Raji (cell line): ENCODE data around the gene MYMK.

ENCODE experiments used
- POLR2A ChIP-seq: IDR thresholded peaks from 2 replicates; pipeline ENCODE4 v1.6.1; 2011; ENCODE audit warnings: low read depth, low read length, control low read depth; ENCODE audit not compliant: insufficient read depth

Gene MYMK

GRCh38 chr9:133507246-133507965, 17.4 kb downstream of the MYMK start:
- no peak for TF ChIP-seq POLR2A

- no peak for TF ChIP-seq POLR2A
These were observed 18.1 kb downstream of the MYMK start for GRCh38 chr9:133506653-133507038.

DNA sequence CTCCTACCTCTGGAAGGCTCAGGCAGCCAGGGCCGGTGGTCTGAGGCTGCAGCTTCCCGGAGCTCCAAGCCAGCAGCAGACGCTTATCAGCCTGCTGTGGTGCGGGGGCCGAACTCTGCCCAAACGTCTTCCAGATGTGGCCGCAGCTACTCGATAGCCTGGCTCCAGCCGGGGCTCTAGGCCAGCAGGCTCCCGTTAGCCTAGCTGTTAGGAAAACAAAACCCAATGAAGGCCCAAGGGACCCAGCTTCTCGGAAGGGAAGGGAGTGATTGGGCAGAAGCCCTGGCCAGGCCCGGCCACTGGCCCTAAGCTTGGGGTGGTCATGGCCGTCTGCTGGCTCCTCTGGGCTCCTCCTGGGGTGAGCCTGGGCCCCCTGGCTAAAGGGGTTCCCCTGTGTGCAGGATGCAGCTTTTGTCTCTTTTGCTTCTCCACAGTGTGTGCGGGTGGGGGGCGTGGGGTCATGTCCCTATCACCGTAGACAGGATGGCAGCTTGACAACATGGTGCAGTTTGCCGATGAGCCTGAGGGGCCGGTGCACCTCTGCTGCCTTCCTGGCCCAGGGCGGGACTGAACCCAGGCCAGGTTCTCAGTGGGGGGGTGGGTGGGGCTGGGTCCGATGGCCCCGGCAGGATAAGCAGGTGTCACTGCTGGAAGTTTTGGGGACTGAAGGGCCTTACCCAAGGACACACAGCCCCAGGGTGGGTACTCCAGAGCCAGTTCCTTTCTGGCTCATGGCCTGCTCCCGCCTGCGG, 18.7 kb downstream of the MYMK start:
- no peak for TF ChIP-seq POLR2A

- no peak for TF ChIP-seq POLR2A
These were observed 19.5 kb downstream of the MYMK start for GRCh38 chr9:133505186-133505830.

DNA sequence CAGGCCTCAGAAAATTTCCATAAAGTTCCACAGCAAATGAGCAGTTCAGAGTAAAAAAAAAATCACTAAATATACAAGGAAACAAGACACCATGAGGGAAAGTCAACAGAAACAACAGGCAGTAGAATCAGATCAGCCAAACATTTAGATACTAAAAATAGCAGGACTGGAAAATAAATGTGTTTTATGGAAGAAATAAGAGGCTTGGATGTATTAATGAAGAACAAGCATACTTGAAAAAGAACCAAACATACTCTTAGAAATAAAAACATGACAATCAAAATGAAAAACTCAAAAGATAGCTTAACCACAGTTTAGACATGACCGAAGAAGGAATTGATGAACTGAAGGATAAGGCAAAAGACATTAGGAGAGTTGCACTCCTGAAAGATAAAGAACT, 22.6 kb downstream of the MYMK start:
- TF ChIP-seq POLR2A: no peak

- no peak for TF ChIP-seq POLR2A
These were observed 24.9 kb downstream of the MYMK start for GRCh38 chr9:133499892-133500270.

- TF ChIP-seq POLR2A: no peak
These were observed 25.4 kb downstream of the MYMK start for GRCh38 chr9:133499132-133499891.

- no peak for TF ChIP-seq POLR2A
These were observed 27.6 kb downstream of the MYMK start for GRCh38 chr9:133496861-133497842.

DNA sequence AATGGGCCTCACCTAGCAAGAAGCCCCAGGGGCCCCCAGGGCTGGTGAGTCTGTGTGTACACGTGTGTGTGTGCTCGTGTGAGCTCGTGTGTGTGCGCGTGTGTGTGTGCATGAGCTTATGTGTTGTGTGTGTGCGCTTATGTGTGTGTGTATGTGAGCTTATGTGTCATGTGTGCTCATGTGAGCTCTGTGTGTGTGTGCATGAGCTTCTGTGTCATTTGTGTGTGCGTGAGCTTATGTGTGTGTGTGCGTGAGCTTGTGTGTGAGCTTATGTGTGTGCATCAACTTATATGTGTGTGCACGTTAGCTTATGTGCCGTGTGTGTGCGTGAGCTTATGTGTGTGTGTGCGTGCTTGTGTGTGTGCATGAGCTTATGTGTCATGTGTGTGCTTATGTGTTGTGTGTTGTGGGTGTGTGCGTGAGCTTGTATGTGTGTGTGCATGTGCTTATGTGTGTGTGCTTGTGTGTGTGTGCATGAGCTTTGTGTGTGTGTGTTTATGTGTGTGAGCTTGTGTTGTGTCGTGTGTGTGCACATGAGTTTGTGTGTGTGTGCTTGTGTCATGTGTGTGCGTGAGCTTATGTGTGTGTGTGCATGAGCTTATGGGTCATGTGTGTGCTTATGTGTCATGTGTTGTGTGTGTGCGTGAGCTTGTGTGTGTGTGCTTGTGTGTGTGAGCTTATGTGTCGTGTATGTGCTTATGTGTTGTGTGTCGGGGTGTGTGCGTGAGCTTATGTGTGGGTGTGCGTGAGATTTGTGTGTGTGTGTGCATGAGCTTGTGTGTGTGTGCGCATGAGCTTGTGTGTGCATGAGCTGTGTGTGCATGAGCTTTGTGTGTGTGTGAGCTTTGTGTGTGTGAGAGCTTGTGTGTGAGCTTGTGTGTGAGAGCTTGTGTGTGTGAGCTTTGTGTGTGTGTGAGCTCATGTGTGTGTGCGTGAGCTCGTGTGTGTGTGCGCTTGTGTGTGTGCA, 29.1 kb downstream of the MYMK start:
- TF ChIP-seq POLR2A: no peak

- TF ChIP-seq POLR2A: no peak
These were observed 30.0 kb downstream of the MYMK start for GRCh38 chr9:133494636-133495326.

DNA sequence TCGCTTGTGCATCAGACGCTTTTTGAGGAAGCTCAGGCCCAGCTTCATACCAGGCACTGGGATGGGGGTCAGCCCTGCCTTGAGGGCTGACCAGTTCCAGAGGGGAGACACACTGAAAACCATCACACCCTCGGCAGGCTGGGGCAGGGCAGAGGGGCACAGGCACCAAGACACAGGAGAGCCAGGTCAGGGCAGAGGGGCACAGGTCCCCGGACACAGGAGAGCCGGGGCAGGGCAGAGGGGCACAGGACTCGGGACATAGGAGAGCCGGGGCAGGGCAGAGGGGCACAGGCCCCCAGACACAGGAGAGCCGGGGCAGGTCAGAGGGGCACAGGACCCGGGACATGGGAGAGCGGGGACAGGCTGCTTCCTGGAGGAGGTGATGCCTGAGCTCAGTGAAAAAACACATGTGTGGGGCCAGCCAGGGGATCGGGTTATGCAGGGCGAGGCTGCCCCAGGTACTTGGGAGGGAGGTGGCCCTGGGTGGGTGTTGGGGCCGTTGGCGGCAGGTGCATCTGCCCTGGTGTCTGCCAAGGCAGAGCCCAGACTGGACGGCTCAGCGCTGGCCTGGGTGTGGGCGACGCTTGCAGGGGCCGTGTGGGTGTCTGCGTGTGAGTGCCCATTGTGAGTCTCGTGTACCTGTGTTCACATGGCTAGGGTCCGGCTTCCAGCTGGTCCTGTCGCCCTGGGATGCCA, 30.8 kb downstream of the MYMK start:
- TF ChIP-seq POLR2A: no peak

GRCh38 chr9:133493428-133493827, 31.3 kb downstream of the MYMK start:
- TF ChIP-seq POLR2A: no peak
